ENCODE measurements around the gene ATL3.
"Not testable (repeated sequence)": the region's sequence is repeated elsewhere in the genome, so short reads cannot be mapped to it uniquely, and the experiment has no call there.

ATL3 gene

DNA sequence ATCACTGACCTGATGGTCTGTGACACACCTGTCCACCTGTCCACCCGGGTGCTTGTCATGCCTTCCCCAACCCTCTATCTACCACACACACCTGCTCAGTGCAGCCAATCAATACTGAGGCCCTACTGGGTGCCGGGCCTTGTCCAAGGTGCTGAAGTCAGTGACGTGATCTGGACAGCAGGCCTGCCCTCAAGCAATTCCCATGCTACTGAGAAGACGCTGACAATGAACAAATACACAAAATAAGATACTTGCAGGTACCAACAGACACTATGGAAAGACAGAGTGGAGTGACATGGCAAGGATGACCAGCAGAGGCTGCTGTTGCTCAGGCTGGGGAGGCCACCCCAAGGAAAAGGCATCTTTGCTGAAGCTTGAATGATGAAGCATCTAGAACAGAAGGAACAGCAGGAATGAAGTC is 78.2 kb downstream of the ATL3 start:
- no peak for DNase-seq (ENCODE audit: low read depth, low spot score)

DNA sequence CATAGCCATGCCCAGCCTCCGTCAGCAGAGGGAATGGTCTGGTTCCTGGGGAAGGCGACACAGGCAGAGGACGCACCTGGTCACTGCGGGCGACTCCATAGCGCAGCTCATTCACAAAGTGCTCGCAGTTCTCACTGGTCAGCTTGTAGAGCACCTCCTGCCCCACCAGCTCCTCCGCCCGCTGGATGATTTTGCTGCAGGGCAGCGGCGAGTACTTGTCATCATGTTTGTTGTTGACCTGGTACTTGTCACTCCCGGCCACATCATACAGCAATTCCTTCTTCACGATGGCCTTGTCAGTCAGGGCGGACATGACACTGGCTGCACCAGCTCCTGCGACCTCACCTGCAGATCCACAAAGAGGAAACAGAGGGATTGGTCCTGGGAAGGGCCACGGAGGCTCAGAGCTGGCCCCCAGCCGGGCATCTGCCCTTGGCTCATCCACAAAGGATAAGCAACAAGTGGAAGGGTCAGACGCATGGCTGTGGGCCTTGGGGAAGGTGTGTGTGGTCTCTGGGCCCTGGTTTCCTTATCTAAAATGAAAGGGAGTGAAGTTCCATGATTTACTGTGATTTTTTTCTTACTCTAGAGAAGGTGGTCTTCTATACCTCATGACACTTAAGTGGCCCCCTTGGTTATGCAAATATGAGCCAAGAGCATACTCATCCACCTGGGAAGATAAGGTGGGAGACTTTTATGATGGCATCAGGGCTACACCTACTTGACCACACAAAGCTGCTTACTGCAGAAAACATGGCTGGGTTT is 81.0 kb downstream of the ATL3 start:
- no peak for DNase-seq (ENCODE audit: low read depth, low spot score)

DNA sequence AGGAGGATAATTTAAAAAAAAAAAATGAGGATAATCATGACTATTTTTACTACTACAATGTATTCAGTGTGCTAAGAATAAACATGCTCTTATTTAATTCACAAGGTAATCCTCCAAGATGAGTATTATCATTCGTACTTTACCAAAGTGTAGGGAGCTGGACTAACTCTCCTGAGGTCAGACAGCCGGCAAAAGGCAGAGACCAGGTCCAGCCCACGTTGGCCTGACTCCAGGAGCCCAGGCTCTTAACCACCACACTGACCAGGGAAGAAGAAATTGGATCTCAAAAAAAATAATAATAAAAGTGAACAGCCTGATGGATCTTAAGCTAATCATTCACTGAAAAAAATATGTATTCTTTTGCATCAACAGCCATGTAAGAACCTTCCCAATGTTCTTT is 82.2 kb downstream of the ATL3 start:
- DNase-seq (ENCODE audit: low read depth, low spot score), result no peak

DNA sequence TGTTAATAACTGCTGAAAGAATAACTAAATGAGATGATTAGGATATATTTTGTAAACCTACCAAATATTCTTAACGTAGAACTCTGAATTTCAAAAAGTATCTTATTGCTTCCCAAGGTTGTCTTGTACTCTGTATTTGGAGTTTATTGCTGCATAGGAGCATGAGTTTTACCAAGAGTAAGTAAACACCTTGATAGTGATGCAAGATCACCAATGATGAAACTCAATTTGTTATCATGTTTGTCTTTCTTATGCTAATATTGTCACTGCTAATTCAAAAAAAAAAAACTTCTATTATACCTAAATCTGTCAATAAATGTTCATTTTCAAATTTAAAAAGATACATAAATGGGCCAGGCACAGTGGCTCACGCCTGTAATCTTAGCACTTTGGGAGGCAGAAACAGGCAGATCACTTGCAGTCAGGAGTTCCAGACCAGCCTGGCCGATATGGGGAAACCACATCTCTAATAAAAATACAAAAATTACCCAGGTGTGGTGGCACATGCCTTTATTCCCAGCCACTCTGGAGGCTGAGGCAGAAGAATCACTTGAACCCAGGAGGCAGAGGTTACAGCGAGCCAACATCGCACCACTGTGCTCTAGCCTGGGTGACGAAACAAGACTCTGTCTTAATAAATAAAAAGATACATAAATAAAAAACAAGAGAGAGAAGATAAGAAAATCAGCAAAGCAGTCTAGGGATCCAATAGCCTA is 84.6 kb downstream of the ATL3 start:
- no peak for DNase-seq (ENCODE audit: low read depth, low spot score)

DNA sequence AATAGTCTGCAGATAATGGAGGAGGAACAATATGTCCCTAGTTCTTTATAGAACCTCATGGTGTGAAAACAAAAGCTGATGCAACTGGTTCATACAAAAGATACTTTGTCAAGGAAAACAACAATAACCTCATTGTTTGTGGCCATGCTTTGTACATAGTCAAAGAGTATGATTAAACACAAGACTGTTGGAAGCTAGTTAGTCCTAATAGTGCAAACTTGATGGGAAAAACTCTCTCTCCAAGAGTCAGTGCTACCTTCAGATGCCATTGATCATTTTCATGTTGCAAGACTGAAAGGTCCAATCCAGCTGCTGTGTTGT is 87.9 kb downstream of the ATL3 start:
- no peak for DNase-seq (ENCODE audit: low read depth, low spot score)

DNA sequence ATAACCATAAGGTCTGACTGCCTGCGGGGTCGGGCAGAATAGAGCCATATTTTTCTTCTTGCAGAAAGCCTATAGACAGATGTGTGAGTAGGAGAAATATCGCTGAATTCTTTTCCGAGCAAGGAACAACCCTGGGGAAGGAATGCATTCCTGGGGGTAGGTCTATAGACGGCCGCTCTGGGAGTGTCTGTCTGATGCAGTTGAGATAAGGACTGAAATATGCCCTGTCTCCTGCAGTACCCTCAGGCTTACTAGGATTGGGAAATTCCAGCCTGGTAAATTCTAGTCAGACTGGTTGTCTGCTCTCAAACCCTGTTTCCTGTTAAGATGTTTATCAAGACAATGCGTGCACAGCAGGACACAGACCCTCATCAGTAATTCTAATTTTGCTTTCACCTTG is 90.0 kb downstream of the ATL3 start:
- not testable (repeated sequence) for DNase-seq (ENCODE audit: low read depth, low spot score)

DNA sequence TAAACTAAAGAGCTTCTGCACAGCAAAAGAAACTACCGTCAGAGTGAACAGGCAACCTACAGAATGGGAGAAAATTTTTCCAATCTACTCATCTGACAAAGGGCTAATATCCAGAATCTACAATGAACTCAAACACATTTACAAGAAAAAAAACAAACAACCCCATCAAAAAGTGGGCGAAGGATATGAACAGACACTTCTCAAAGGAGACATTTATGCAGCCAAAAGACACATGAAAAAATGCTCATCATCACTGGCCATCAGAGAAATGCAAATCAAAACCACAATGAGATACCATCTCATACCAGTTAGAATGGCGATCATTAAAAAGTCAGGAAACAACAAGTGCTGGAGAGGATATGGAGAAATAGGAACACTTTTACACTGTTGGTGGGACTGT is 92.3 kb downstream of the ATL3 start:
- not testable (repeated sequence) for DNase-seq (ENCODE audit: low read depth, low spot score)

DNA sequence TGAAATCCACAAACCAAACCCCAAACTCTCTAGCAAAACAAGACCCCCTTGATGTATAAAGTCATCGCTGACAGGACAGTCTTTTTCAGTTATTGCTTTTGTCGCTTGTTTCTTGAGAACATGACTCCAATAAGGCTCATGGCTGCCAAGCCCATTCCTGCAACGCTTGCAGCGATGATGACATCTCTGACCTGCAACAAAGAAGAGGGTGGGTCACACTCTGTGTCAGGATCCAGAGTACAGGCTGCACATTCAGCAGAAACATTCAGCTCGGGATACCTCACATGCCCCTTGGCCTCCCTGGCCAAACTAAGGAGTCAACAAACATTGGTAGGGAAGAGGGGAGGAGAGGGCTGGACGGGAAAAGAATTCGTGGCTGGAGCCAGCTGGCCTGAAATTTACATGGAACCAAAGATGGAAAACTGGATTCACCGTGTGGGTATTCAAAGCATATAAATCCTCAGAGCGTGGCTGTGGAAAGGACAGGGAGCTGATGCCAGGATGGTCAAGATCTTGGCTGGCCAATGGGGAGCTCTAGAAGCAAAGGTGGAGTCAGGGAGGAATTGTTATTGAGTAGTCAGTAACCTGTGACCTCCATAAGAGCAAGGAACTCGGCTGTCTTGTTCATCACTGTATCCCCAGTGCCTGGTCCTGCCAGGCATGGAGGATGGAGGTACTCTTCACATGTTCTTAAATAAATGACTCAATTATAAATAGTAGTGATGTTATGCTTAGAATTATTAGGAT is 96.1 kb downstream of the ATL3 start:
- no peak for DNase-seq (ENCODE audit: low read depth, low spot score)

Measured in brain pericyte (primary cell).